Pancreas (tissue), 10 donors: ENCODE data around the gene TOR2A. TPM values are rescaled to one million over a fixed set of nuclear protein-coding genes. Genes with fewer than 3 reads are reported as not detected.

Source experiments
- ATAC-seq, 4 donors: fragments of 200-7000 bp; cut with Tn5 transposase; one replicate each; pipeline versions ENCODE4 v1.8.0 to v1.9.1; 2020; ENCODE audit warnings: mild to moderate bottlenecking in 4 of 4, moderate library complexity in 4 of 4
- DNase-seq, 6 donors: peaks; one replicate each; pipeline ENCODE4 v3.0.0-alpha.2; 2020
- FAIRE-seq: peaks from 2 replicates; lab custom pipeline; 2012; peaks lifted over from hg19 to GRCh38; lab: Jason Lieb, UNC
- H3K27ac ChIP-seq, 4 donors: fragments of 200-600 bp; sonication (generic); 1 replicate in 3 of 4; 2 replicates in 1 of 4; pipeline versions ENCODE4 v1.5.0 to v1.8.0; 2020
- H3K27me3 ChIP-seq, 4 donors: fragments of 200-600 bp; one replicate each; pipeline ENCODE4 v1.8.0; 2021
- H3K36me3 ChIP-seq, 3 donors: fragments of 200-600 bp; sonication (generic) in 1 of 3; one replicate each; pipeline versions ENCODE4 v1.5.0 to v1.8.0; 2020 to 2021
- H3K4me1 ChIP-seq, 3 donors: fragments of 200-600 bp; one replicate each; pipeline ENCODE4 v1.8.0; 2021
- H3K4me3 ChIP-seq, 4 donors: fragments of 200-600 bp; sonication (generic) in 2 of 4; one replicate each; pipeline versions ENCODE4 v1.5.0 to v1.8.0; 2020 to 2021
- H3K9me3 ChIP-seq, 4 donors: fragments of 200-600 bp; one replicate each; pipeline ENCODE4 v1.8.0; 2021
- whole genome bisulfite sequencing, 2 donors: extraction: QIAGEN DNeasy Blood & Tissue Kit; methylation state at CpG; one replicate each; pipeline ENCODE4 v1.1.7; 2013; 5-methylcytosine and 5-hydroxymethylcytosine counted together
- intact Hi-C, 3 donors: fragments of 100-400 bp; cut with DNase I; formaldehyde crosslinking; loops; one replicate each; pipeline versions ENCODE4 v1.11.1 to v1.14.2; 2022
- polyA plus RNA-seq, 2 donors: library from polyadenylated mRNA; stranded (reverse); fragments of 200-250 nt; gene quantifications; one replicate each; pipeline ENCODE4 v1.2.3, GENCODE V29; 2013
- total RNA-seq, 6 donors: library from RNA; stranded (reverse); fragmentation: NEBNext Ultra II Directional in 4 of 6; extraction: Animal tissue kit (Norgen Biotek cat#: 25700) in 4 of 6; gene quantifications; one replicate each; pipeline versions ENCODE4 v1.2.1 to v1.2.4, GENCODE V29; 2021 to 2023
- TF ChIP-seq, protein P1 (sequence below), 4 donors: fragments of 200-600 bp; sonication (generic) in 3 of 4; IDR thresholded peaks; one replicate each; pipeline versions ENCODE4 v1.5.0 to v1.8.0; 2021; ENCODE audit warnings: antibody characterized with exemption in 4 of 4
- donor health status: healthy with polysubstance abuse.
- donor health status: DM: no; HTN: no; CAD: no; lungs with moderate emphysema.
- donor health status: DM: no; HTN: no; CAD: no.
- donor health status: control.
- donor health status: control.
- donor health status: Bipolar disorder and iron deficiency.
- donor health status: DM: yes; HTN: yes; CAD: no.
- donor health status: DM: no; HTN: no; CAD: no.
- donor health status: DM: no; HTN: no; CAD: no.
- donor health status: DM: yes; HTN: yes; CAD: no.

TOR2A gene
- total and polyA plus RNA-seq, 8 donors = 4.2 to 17.5 (median 6.1) TPM

DNA sequence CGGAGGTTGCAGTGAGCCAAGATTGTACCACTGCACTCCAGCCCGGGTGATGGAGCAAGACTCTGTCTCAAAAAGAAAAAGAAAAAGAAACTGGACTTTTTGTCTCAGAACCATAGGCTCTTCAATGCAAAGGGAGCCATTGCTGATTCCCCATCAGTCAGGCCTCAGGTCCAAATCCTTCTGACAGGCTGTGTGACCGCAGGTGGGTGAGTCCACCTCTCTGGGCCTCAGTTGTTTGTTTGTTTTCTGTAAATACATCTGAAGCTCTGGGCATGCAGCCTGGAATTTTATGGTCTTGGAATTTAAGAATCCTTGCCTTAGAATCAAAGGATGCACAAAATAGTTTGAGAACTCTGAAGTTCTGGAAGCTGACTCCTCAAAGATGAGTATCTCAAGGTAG, 21.1 kb upstream of the TOR2A start:
- WGBS, 2 donors = 85% methylated on average over 3 of the region's 3 CpGs
- Histone ChIP-seq H3K27ac (no peak overlapping the region), H3K36me3 (no peaks in the 10 kb centered on the region), H3K9me3 (no peaks in the 10 kb centered on the region), H3K27me3 (peaks cover 0 to 9% (median 3%) of the 10 kb centered on the region in 4 donors), H3K4me3 (no peak overlapping the region), H3K4me1 (no peaks in the 10 kb centered on the region)
- no peak for ATAC-seq
- DNase-seq = no peak
- TF ChIP-seq, protein P1, sequence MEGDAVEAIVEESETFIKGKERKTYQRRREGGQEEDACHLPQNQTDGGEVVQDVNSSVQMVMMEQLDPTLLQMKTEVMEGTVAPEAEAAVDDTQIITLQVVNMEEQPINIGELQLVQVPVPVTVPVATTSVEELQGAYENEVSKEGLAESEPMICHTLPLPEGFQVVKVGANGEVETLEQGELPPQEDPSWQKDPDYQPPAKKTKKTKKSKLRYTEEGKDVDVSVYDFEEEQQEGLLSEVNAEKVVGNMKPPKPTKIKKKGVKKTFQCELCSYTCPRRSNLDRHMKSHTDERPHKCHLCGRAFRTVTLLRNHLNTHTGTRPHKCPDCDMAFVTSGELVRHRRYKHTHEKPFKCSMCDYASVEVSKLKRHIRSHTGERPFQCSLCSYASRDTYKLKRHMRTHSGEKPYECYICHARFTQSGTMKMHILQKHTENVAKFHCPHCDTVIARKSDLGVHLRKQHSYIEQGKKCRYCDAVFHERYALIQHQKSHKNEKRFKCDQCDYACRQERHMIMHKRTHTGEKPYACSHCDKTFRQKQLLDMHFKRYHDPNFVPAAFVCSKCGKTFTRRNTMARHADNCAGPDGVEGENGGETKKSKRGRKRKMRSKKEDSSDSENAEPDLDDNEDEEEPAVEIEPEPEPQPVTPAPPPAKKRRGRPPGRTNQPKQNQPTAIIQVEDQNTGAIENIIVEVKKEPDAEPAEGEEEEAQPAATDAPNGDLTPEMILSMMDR (IDR thresholded peaks at IDR 0.05) = no peak
- intact Hi-C loops = no loop called here
- FAIRE-seq = no peak

- FAIRE-seq = no peak
- H3K4me1 ChIP-seq = no peaks in the 10 kb centered on the region
- peak overlapping the region in 2 of 4 donors; percentile 0 to 33 for H3K4me3 ChIP-seq
- H3K36me3 ChIP-seq = no peaks in the 10 kb centered on the region
- intact Hi-C loops = no loop called here
- WGBS, 2 donors = 24 to 25% methylated on average over 23 to 60 of the region's 61 CpGs
- peaks cover 0 to 9% (median 3%) of the 10 kb centered on the region in 4 donors for H3K27me3 ChIP-seq
- TF ChIP-seq, protein P1 (IDR thresholded peaks at IDR 0.05) = no peak
- H3K9me3 ChIP-seq = no peaks in the 10 kb centered on the region
- peak in 1 of 6 donors; percentile 64 for DNase-seq
- no peak overlapping the region for H3K27ac ChIP-seq
- ATAC-seq = peak in 3 of 4 donors; percentile 45 to 62 (median 53)
These were observed 20.3 kb upstream of the TOR2A start for GRCh38 chr9:127755061-127756060.

- no peak for FAIRE-seq
- WGBS, 2 donors = 11 to 17% methylated on average over 49 to 86 of the region's 86 CpGs
- ATAC-seq = peak in 3 of 4 donors; percentile 39 to 80 (median 77)
- Histone ChIP-seq H3K27ac (no peak overlapping the region), H3K27me3 (peaks cover 0 to 9% (median 3%) of the 10 kb centered on the region in 4 donors), H3K36me3 (no peaks in the 10 kb centered on the region), H3K9me3 (no peaks in the 10 kb centered on the region), H3K4me1 (no peaks in the 10 kb centered on the region), H3K4me3 (peak overlapping the region in 2 of 4 donors; percentile 0 to 33)
- intact Hi-C loops = no loop called here
- TF ChIP-seq, protein P1 (IDR thresholded peaks at IDR 0.05) = no peak
- DNase-seq = no peak
These were observed 19.3 kb upstream of the TOR2A start for GRCh38 chr9:127754099-127755060.

DNA sequence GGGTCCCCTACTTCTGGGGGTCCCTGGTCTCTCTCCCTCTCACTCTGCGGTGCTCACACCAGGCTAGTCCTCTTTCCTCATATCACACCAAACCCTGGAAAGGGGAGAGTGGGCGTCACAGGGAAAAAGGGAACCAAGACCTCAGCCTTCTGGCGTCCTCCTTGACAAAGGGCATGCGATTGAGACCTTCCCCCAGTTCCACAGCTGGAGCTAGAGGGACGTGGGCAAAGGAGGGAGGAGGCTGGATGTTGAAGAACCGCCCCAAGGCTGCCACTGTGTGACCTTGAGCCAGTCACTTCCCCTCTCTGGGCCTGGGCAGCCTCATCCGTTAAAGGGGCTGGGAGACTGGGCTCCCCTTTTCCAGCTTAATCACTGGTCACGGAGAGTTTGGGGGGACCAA, 18.5 kb upstream of the TOR2A start:
- intact Hi-C loops = no loop called here
- no peak overlapping the region for H3K4me3 ChIP-seq
- TF ChIP-seq, protein P1 (IDR thresholded peaks at IDR 0.05) = no peak
- no peak overlapping the region for H3K27ac ChIP-seq
- peaks cover 0 to 9% (median 3%) of the 10 kb centered on the region in 4 donors for H3K27me3 ChIP-seq
- ATAC-seq (no peak), FAIRE-seq (no peak), DNase-seq (no peak)
- no peaks in the 10 kb centered on the region for H3K4me1 ChIP-seq
- WGBS, 2 donors = 58 to 61% methylated on average over 7 to 8 of the region's 8 CpGs
- H3K9me3 ChIP-seq = no peaks in the 10 kb centered on the region
- no peaks in the 10 kb centered on the region for H3K36me3 ChIP-seq
